HG02870 (cell line): Measurements from ENCODE around the gene PLPP3.
"Not testable (repeated sequence)": the region's sequence is repeated elsewhere in the genome, so short reads cannot be mapped to it uniquely, and the experiment has no call there.

Experiments
- ATAC-seq: cut with Tn5 transposase; IDR thresholded peaks from one replicate; pipeline ENCODE4 v1.9.1; 2021; ENCODE audit warnings: mild to moderate bottlenecking, moderate library complexity; ENCODE audit not compliant: unreplicated experiment

The PLPP3 gene

GRCh38 chr1:56578963-56579875, at the start of gene PLPP3:
Gene PLPP3, minus strand, starts transcription at chr1:56579563. Its CDS starts 547 bp downstream, at chr1:56579016.
- ATAC-seq = no peak

GRCh38 chr1:56627636-56628039, 48.3 kb upstream of the PLPP3 start:
- ATAC-seq = no peak

GRCh38 chr1:56627019-56627635, 47.8 kb upstream of the PLPP3 start:
- ATAC-seq = no peak

GRCh38 chr1:56626546-56626945, 47.2 kb upstream of the PLPP3 start:
- no peak for ATAC-seq

GRCh38 chr1:56625819-56626440, 46.6 kb upstream of the PLPP3 start:
- no peak for ATAC-seq

- no peak for ATAC-seq
These were observed 37.8 kb upstream of the PLPP3 start for GRCh38 chr1:56617141-56617540.

GRCh38 chr1:56610770-56611169, 31.4 kb upstream of the PLPP3 start:
- not testable (repeated sequence) for ATAC-seq

- ATAC-seq = not testable (repeated sequence)
These were observed 30.7 kb upstream of the PLPP3 start for GRCh38 chr1:56610097-56610496.

- ATAC-seq = not testable (repeated sequence)
These were observed 16.2 kb upstream of the PLPP3 start for GRCh38 chr1:56595397-56596191.

GRCh38 chr1:56591909-56592308, 12.5 kb upstream of the PLPP3 start:
- no peak for ATAC-seq

- no peak for ATAC-seq
These were observed 11.2 kb upstream of the PLPP3 start for GRCh38 chr1:56590520-56591011.

- no peak for ATAC-seq
These were observed 10.0 kb upstream of the PLPP3 start for GRCh38 chr1:56589369-56589768.

GRCh38 chr1:56586502-56586901, 7.1 kb upstream of the PLPP3 start:
- no peak for ATAC-seq

- ATAC-seq = no peak
These were observed 6.6 kb upstream of the PLPP3 start for GRCh38 chr1:56585985-56586384.

GRCh38 chr1:56584910-56585528, 5.7 kb upstream of the PLPP3 start:
- no peak for ATAC-seq

GRCh38 chr1:56583957-56584468, 4.7 kb upstream of the PLPP3 start:
- ATAC-seq = no peak

GRCh38 chr1:56580771-56581170, 1.4 kb upstream of the PLPP3 start:
- ATAC-seq = no peak

GRCh38 chr1:56578138-56578962, 1.0 kb downstream of the PLPP3 start:
- ATAC-seq = no peak
